HG02588 (cell line): ENCODE data around the gene PPARG.
"Not testable (repeated sequence)": the region's sequence is repeated elsewhere in the genome, so short reads cannot be mapped to it uniquely, and the experiment has no call there.

Experiments
- ATAC-seq: cut with Tn5 transposase; IDR thresholded peaks from one replicate; pipeline ENCODE4 v1.9.1; 2021; ENCODE audit warnings: mild to moderate bottlenecking, moderate library complexity; ENCODE audit not compliant: unreplicated experiment

PPARG gene

GRCh38 chr3:12454816-12455121, 165.9 kb downstream of the PPARG start:
- no peak for ATAC-seq

DNA sequence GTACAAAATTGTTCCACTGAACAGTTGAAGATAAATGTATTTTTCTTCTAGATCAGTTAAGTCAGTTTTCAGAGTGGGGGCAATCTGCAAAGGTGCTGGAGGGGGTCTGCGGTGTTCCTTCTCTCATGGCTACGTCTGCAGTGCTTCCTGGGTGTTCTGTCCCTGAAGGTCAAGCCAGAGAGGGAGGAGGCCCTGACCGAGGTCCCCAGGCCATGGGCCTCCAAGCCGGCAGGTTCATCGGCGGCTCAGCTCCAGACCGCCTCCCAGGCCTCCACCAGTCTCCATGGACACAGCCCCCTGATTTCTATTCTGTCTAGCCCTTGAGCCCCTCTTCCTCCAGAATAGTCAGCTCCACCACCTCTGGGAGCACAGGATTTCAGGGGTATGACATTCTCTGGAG, 166.9 kb downstream of the PPARG start:
- no peak for ATAC-seq

DNA sequence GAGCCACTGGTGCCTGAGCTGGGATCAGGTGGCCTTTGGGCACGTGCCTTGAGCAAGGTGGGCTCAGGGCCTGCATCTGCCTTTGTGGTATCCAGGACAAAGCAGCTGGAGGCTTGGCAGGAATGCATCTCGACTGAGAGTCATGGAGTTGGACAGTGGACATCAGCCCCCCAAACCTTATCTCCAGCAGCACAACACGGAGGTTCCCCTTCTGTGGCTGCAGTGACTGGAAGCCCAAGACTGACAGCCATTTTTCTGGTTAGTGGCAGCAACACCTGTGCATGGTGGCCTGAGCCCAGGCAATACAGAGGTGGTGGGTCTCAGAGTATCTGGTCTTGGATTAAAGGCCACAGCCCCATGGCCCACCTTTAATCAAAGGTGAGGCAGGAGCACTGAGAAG, 167.6 kb downstream of the PPARG start:
- no peak for ATAC-seq

GRCh38 chr3:12457380-12457779, 168.5 kb downstream of the PPARG start:
- not testable (repeated sequence) for ATAC-seq

DNA sequence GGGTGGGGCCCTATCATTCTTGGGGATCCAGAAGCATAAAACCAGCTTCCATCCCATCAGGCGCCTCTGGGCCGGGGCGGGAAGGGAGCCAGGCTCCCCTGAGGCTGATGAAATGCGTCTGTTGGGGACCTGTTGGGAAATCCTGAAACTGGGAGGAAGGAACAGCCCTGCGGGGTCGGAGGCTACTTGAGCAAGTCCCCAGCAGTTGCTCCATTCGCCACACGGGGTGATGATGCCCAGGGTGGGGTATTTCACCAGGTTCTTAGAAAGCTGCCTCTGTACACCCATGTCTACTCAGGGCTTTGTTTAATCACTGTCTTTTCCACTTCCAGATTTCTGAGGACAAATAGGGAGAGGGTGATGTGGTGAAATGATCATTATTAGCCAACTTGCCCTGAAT, 170.0 kb downstream of the PPARG start:
- no peak for ATAC-seq

GRCh38 chr3:12460127-12460526, 171.3 kb downstream of the PPARG start:
- no peak for ATAC-seq

DNA sequence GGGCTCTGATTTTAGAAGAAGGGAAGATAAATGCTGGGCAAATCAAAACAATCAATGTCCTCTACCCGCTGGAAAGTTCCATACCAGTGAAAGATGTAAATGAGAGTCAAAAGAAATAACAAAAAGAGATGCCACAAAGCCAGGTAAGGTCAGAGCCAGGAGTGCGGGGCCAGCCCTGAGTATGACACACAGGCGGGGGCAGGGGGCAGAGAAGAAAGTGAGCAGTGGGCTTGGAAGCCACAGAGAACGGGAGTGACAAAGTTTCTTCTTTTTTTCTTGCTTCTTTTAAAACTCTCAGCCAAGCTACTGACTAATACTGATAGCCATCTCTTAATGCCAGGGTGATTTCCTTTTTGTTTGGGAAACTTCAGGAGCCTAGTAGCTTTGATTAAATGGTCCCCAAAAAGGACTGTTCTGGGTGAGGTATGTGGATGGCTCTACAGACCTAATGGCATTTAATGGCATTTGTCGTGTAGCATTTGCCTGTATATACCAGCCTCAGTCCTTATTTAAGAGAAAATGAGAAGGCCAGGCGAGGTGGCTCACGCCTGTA, 172.3 kb downstream of the PPARG start:
- no peak for ATAC-seq

GRCh38 chr3:12462159-12462947, 173.5 kb downstream of the PPARG start:
- no peak for ATAC-seq

GRCh38 chr3:12463686-12464085, 174.8 kb downstream of the PPARG start:
- ATAC-seq: no peak

DNA sequence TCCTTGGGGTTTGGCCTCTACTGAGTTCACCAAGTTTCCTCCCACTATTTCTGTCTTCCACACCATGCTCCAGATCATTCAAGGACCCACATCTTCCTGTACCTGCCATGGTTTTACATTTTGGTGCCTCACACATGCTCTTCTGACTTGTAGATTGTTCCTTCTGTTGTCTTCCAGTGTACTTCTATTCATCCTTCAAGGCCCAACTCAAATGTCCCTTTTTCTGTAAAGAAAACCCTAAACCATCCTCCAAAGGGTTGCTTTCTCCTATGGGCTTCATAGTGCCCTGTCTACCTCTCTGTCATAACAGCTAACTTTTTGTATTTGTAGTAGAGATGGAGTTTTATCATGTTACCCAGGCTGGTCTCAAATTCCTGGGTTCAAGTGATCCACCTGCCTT, 175.3 kb downstream of the PPARG start:
- ATAC-seq: no peak

- ATAC-seq: no peak
Measured at GRCh38 chr3:12465151-12465835, 176.4 kb downstream of the PPARG start.

DNA sequence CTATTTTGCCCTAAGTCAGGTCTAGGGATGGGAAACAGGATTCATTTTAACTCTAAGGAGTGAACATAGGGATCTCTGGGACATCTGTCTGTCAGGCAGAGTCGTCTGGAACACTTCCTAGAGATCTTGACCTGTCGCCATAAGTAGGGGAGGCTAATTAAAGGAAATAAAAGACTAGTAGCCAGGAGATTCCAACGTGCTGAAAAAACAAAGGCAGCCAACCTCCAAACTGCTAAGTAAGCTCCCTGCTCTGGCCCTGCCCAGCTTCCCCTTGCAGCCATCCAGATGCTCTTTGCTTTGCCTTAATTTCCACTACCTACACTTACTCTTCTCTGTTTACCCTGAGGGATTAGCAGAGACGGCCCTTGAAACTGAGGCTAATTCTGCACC, 177.0 kb downstream of the PPARG start:
- no peak for ATAC-seq

- ATAC-seq: no peak
Measured at GRCh38 chr3:12467746-12468145, 178.9 kb downstream of the PPARG start.

DNA sequence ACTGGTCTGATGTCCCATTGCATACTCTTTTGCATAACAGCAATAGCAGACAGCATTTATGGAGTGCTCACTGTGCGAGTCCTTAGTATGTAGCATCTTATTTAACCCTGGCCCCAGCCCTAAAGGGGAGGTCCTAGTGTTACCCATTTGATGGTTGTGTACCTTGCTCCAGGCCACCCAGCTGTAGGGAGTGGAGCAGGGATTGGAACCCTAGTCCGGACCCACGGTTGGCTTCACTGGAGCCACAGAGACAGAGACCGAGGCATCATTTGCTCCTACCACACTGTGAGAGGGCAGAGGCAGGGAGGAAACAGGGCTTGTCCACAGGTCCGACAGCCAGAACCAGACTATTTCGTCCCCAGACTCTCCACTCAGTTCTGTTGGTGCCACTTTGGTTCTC, 179.4 kb downstream of the PPARG start:
- ATAC-seq: no peak

- no peak for ATAC-seq
Measured at GRCh38 chr3:12468757-12469156, 179.9 kb downstream of the PPARG start.

DNA sequence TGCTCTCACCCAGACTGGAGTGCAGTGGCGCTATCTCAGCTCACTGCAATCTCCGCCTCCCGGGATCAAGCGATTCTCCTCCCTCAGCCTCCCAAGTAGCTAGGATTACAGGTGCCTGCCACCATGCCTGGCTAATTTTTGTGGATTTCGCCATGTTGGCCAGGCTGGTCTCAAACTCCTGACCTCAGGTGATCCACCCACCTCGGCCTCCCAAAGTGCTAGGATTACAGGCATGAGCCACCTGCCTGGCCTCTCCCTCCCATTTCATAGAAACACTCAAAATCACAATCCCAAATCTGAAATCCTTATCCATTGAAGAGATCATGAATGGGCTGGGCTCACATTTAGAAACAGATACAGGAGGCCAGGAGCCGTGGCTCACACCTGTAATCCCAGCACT, 180.4 kb downstream of the PPARG start:
- ATAC-seq: not testable (repeated sequence)

- no peak for ATAC-seq
Measured at GRCh38 chr3:12470111-12470510, 181.2 kb downstream of the PPARG start.

DNA sequence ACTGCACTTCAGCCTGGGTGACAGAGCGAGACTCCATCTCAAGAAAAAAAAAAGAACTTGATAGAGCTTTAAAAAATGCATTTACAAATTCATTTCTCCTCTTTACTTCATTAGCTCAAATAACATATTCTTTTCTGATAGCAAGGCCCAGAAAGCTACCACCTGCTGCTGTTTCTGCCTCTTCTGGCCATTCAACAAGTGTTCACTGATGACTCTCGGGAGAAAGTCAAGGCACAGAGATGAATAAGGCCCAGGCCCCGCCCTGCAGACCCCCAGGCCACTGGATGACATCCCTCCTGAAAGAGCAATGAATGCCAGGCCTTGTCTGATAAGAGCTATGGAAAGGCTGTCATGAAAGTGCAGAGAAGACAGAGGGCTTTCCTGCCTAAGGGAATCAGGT, 181.8 kb downstream of the PPARG start:
- ATAC-seq: no peak

DNA sequence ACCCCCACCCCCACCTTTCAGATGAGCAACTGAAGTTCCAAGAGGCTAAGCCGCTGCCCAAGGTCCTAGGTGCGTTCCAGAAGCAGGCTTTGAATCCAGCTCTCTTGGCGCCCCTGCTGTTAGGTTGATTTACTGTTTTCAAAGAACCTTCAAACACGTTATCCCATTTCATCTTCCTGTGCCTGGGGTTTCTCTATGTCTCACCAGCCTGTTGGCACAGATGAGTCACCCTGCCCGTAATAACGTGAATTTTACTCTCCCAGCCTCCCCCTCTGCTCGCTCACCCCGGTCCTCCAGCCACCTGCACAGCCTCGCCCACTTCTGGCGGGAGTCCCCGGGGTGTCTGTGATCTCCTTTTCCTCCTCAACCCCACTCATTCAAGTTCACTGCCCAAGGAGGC, 182.4 kb downstream of the PPARG start:
- ATAC-seq: no peak

- no peak for ATAC-seq
Measured at GRCh38 chr3:12472000-12472610, 183.2 kb downstream of the PPARG start.

DNA sequence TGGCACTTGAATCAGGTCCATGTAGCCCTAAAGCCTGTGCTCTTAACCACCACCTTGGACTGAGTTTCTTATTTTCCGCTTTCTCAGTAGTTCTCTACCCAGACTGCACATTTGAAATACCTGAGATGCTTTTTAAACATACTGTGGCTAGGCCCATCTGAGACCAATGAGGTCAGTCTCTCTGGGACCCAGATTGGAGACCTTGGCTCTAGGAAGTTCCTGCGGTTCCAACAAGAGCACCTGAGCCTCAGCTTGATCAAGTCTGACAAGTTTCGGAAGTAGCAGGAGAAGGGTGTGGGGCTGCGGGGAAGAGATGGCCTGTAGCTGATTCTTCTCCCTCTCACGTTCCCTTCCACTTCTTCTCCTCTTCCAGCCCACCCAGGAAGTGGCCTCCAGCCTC, 183.9 kb downstream of the PPARG start:
- ATAC-seq: no peak

GRCh38 chr3:12473511-12473910, 184.6 kb downstream of the PPARG start:
- no peak for ATAC-seq
